HepG2 (cell line): Measurements from ENCODE around the gene ZNF625. TPM values are rescaled to one million over a fixed set of nuclear protein-coding genes. Genes with fewer than 3 reads are reported as not detected.
A peak's percentile ranks its signal among the peaks of the same experiment; 100 is the strongest.

Experiments used
- DR1 ChIP-seq: sonication (generic); formaldehyde crosslinking; IDR thresholded peaks from 2 replicates; pipeline ENCODE4 v1.8.0; 2021; ENCODE audit warnings: mild to moderate bottlenecking, missing genetic modification reagents, inconsistent platforms
- E2F5 ChIP-seq: sonication (generic); formaldehyde crosslinking; conservative IDR thresholded peaks from 2 replicates; pipeline ENCODE4 v1.4.0; 2020; ENCODE audit warnings: missing genetic modification reagents
- NFE2 ChIP-seq: sonication (generic); formaldehyde crosslinking; IDR thresholded peaks from 2 replicates; pipeline ENCODE4 v1.4.0; 2020; ENCODE audit warnings: missing genetic modification reagents
- NFIC ChIP-seq: IDR thresholded peaks from 2 replicates; pipeline ENCODE4 v1.6.1; 2012; ENCODE audit warnings: mild to moderate bottlenecking, low read length, inconsistent platforms
- ZBTB33 ChIP-seq: sonication (generic); formaldehyde crosslinking; IDR thresholded peaks from 2 replicates; pipeline ENCODE4 v1.4.0; 2020; ENCODE audit warnings: missing genetic modification reagents
- ZFYVE20 ChIP-seq: sonication (generic); formaldehyde crosslinking; IDR thresholded peaks from 2 replicates; pipeline ENCODE4 v1.8.0; 2023; ENCODE audit warnings: low read depth, mild to moderate bottlenecking, moderate library complexity, missing genetic modification reagents, borderline replicate concordance
- ZNF317 ChIP-seq: sonication (generic); formaldehyde crosslinking; IDR thresholded peaks from 2 replicates; pipeline ENCODE4 v1.5.0; 2020; ENCODE audit warnings: mild to moderate bottlenecking, missing genetic modification reagents
- ZNF614 ChIP-seq: IDR thresholded peaks from 2 replicates; pipeline ENCODE4 v1.6.1; 2018; ENCODE audit warnings: missing biosample characterization, missing genetic modification reagents, inconsistent platforms, borderline replicate concordance
- ZNF740 ChIP-seq: sonication (generic); formaldehyde crosslinking; IDR thresholded peaks from 2 replicates; pipeline ENCODE4 v1.4.0; 2020; ENCODE audit warnings: missing genetic modification reagents
- ZSCAN30 ChIP-seq: sonication (generic); formaldehyde crosslinking; IDR thresholded peaks from 2 replicates; pipeline ENCODE4 v1.5.0; 2020; ENCODE audit warnings: mild to moderate bottlenecking, missing genetic modification reagents
- polyA plus RNA-seq, 8 experiments: library from polyadenylated mRNA; depleted of rRNA in 3 of 8; stranded (reverse) in 7 of 8; unstranded in 1 of 8; fragments of >200 nt; fragmentation: Illumina TruSeq in 4 of 8; extraction: Trizol in 4 of 8; gene quantifications; 2 replicates each; pipeline versions ENCODE4 v1.2.1 to v1.2.3, GENCODE V29; 2011 to 2016; ENCODE audit warnings: low read depth in 4 of 8, missing spikeins in 1 of 8, mixed read lengths in 1 of 8; ENCODE audit not compliant: insufficient read depth in 1 of 8
- total RNA-seq, 5 experiments: library from RNA; depleted of rRNA; stranded (reverse); fragments of >200 nt; fragmentation: Illumina TruSeq; extraction: Trizol; gene quantifications; 2 replicates each; pipeline ENCODE4 v1.2.3, GENCODE V29; 2016; ENCODE audit warnings: low read depth in 1 of 5
- TF ChIP-seq, protein P1 (sequence below): sonication (generic); formaldehyde crosslinking; IDR thresholded peaks from 2 replicates; pipeline ENCODE4 v1.5.0; 2020; ENCODE audit warnings: mild to moderate bottlenecking, missing genetic modification reagents, borderline replicate concordance

Gene ZNF625
- total and polyA plus RNA-seq, 2 of the 13 experiments (the other 11 are each of a cell fraction or from before 2014, with no cell fraction given): 1.7 to 12.2 TPM

GRCh38 chr19:12159773-12160414 is 3.4 kb upstream of the ZNF625 start (continued):
- TF ChIP-seq, protein P1, sequence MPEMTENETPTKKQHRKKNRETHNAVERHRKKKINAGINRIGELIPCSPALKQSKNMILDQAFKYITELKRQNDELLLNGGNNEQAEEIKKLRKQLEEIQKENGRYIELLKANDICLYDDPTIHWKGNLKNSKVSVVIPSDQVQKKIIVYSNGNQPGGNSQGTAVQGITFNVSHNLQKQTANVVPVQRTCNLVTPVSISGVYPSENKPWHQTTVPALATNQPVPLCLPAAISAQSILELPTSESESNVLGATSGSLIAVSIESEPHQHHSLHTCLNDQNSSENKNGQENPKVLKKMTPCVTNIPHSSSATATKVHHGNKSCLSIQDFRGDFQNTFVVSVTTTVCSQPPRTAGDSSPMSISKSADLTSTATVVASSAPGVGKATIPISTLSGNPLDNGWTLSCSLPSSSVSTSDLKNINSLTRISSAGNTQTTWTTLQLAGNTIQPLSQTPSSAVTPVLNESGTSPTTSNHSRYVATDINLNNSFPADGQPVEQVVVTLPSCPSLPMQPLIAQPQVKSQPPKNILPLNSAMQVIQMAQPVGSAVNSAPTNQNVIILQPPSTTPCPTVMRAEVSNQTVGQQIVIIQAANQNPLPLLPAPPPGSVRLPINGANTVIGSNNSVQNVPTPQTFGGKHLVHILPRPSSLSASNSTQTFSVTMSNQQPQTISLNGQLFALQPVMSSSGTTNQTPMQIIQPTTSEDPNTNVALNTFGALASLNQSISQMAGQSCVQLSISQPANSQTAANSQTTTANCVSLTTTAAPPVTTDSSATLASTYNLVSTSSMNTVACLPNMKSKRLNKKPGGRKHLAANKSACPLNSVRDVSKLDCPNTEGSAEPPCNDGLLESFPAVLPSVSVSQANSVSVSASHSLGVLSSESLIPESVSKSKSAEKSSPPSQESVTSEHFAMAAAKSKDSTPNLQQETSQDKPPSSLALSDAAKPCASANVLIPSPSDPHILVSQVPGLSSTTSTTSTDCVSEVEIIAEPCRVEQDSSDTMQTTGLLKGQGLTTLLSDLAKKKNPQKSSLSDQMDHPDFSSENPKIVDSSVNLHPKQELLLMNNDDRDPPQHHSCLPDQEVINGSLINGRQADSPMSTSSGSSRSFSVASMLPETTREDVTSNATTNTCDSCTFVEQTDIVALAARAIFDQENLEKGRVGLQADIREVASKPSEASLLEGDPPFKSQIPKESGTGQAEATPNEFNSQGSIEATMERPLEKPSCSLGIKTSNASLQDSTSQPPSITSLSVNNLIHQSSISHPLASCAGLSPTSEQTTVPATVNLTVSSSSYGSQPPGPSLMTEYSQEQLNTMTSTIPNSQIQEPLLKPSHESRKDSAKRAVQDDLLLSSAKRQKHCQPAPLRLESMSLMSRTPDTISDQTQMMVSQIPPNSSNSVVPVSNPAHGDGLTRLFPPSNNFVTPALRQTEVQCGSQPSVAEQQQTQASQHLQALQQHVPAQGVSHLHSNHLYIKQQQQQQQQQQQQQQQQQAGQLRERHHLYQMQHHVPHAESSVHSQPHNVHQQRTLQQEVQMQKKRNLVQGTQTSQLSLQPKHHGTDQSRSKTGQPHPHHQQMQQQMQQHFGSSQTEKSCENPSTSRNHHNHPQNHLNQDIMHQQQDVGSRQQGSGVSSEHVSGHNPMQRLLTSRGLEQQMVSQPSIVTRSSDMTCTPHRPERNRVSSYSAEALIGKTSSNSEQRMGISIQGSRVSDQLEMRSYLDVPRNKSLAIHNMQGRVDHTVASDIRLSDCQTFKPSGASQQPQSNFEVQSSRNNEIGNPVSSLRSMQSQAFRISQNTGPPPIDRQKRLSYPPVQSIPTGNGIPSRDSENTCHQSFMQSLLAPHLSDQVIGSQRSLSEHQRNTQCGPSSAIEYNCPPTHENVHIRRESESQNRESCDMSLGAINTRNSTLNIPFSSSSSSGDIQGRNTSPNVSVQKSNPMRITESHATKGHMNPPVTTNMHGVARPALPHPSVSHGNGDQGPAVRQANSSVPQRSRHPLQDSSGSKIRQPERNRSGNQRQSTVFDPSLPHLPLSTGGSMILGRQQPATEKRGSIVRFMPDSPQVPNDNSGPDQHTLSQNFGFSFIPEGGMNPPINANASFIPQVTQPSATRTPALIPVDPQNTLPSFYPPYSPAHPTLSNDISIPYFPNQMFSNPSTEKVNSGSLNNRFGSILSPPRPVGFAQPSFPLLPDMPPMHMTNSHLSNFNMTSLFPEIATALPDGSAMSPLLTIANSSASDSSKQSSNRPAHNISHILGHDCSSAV (CRISPR knock-in tag): no peak
- TF ChIP-seq E2F5 (CRISPR knock-in tag) (no peak), ZSCAN30 (CRISPR knock-in tag) (no peak), NFIC (no peak), NFE2 (no peak), DR1 (CRISPR knock-in tag) (no peak), ZNF740 (CRISPR knock-in tag) (no peak), ZNF317 (CRISPR knock-in tag) (no peak), ZBTB33 (0 out of 2 replicates have a peak, but pooled peaks have one; percentile 61), ZFYVE20 (CRISPR knock-in tag) (no peak), ZNF614 (CRISPR knock-in tag) (no peak)
